ENCODE measurements around the gene SAMHD1. TPM values are rescaled to one million over a fixed set of nuclear protein-coding genes. Genes with fewer than 3 reads are reported as not detected.

Gene SAMHD1
- total and polyA plus RNA-seq, 2 of the 8 experiments (the other 6 are each of a cell fraction or from before 2014, with no cell fraction given): 22.0 to 37.1 TPM

GRCh38 chr20:36881331-36881730, 70.2 kb downstream of the SAMHD1 start:
- Histone ChIP-seq H3K23me2 (ENCODE audit: low read depth, low read length) (no peaks in the 10 kb centered on the region; the same call in 1 of the 2 replicates), H3K36me3 (ENCODE audit: control insufficient read depth in 2 of 4, insufficient read depth in 4 of 4, low read length in 3 of 4) (no peaks in the 10 kb centered on the region), H3K18ac (ENCODE audit: extremely low read depth, low read length) (no peak overlapping the region), H2AFZ (ENCODE audit: low read length) (no peak overlapping the region), H3K23ac (ENCODE audit: insufficient read length) (no peak overlapping the region), H3K4me2 (ENCODE audit: insufficient read depth in 1 of 2, low read depth in 2 of 2, low read length in 2 of 2) (no peak overlapping the region), H2BK12ac (ENCODE audit: low read depth, low read length) (no peak overlapping the region), H2BK120ac (replicated peaks; ENCODE audit: low read depth, low read length) (no peak overlapping the region), H3K27me3 (replicated peaks in 1 of 4; ENCODE audit: control insufficient read depth in 3 of 4, extremely low read depth in 1 of 4, insufficient read depth in 3 of 4, low read length in 3 of 4) (no peaks in the 10 kb centered on the region; a peak in 1 of 7 replicates), H3K9me3 (ENCODE audit: insufficient read depth in 2 of 2, low read depth in 1 of 2, low read length in 1 of 2) (no peaks in the 10 kb centered on the region), H2BK20ac (ENCODE audit: low read length) (no peak overlapping the region), H4K20me1 (replicated peaks in 1 of 2; ENCODE audit: control insufficient read depth in 1 of 2, insufficient read depth in 2 of 2, low read length in 2 of 2) (no peaks in the 10 kb centered on the region), H3K79me1 (ENCODE audit: low read depth, low read length) (no peaks in the 10 kb centered on the region), H2BK5ac (ENCODE audit: low read depth, low read length) (no peak overlapping the region), H4K91ac (replicated peaks; ENCODE audit: insufficient read length, low read length) (no peak overlapping the region), H3K4ac (replicated peaks; ENCODE audit: insufficient read length, low read depth, low read length) (no peak overlapping the region), H3K27ac (ENCODE audit: low read depth, low read length) (no peak overlapping the region), H3K56ac (replicated peaks; ENCODE audit: insufficient read length, low read depth, low read length) (no peak overlapping the region), H2BK15ac (ENCODE audit: low read length) (no peak overlapping the region), H3K14ac (ENCODE audit: insufficient read length) (no peak overlapping the region), H4K8ac (ENCODE audit: extremely low read depth, insufficient read depth, low read length) (no peak overlapping the region), H2AK5ac (ENCODE audit: low read depth, low read length) (no peak overlapping the region), H3K4me3 (ENCODE audit: extremely low read depth in 1 of 4, insufficient read depth in 2 of 4, low read depth in 3 of 4, low read length in 4 of 4) (no peak overlapping the region), H3K4me1 (replicated peaks in 1 of 4; ENCODE audit: control insufficient read depth in 3 of 4, insufficient read depth in 4 of 4, low read length in 3 of 4) (peaks cover 0 to 3% (median under 1%) of the 10 kb centered on the region in 4 experiments; a peak in 3 of 7 replicates), H3K9ac (replicated peaks in 1 of 4; ENCODE audit: extremely low read depth in 1 of 4, low read depth in 3 of 4, low read length in 3 of 4) (no peak overlapping the region), H4K5ac (ENCODE audit: insufficient read length, low read depth, low read length) (no peak overlapping the region), H3K79me2 (ENCODE audit: control insufficient read depth in 1 of 2, insufficient read depth in 2 of 2, low read length in 2 of 2) (no peaks in the 10 kb centered on the region)
- TF ChIP-seq TCF12 (IDR thresholded peaks at IDR 0.05; ENCODE audit: low read depth, low read length): no peak
- FAIRE-seq (no peak), DNase-seq (ENCODE audit: low read depth in 1 of 2, low spot score in 2 of 2) (no peak)
- WGBS, 2 experiments (ENCODE audit: extremely low coverage in 1 of 2, insufficient coverage in 1 of 2, insufficient read length in 1 of 2, insufficient replicate concordance in 2 of 2, low coverage in 1 of 2, low lambda C conversion rate in 2 of 2, missing lambda C conversion rate in 1 of 2): 96% methylated on average over 13 of the region's 16 CpGs; no CpG with 5 or more reads in 1 of the 2 experiments
- ChIA-PET POLR2A (ENCODE audit: partially characterized antibody) (interaction anchor here (2.6 kb wide), 1 partner anchor 17 kb away, joined by 6 read pairs; a partner anchor contains a TSS), CTCF (ENCODE audit: partially characterized antibody) (interaction anchor here (1.3 to 4.4 kb wide), 4 partner anchors 11 to 47 kb away, joined by 4 to 17 read pairs (median 4); a partner anchor contains a TSS)
